NCI-H82 treated with DMSO at 0.1 percent for 48 hours (cell line): ENCODE measurements around the gene GCLC.
"Not testable (repeated sequence)": the region's sequence is repeated elsewhere in the genome, so short reads cannot be mapped to it uniquely, and the experiment has no call there.

Source experiments
- DNase-seq: peaks from one replicate; lab custom pipeline; 2025; ENCODE audit not compliant: unreplicated experiment; lab: John Stamatoyannopoulos, UW

The GCLC gene

GRCh38 chr6:53564401-53565065 is 19.6 kb upstream of the GCLC start:
- no peak for DNase-seq

DNA sequence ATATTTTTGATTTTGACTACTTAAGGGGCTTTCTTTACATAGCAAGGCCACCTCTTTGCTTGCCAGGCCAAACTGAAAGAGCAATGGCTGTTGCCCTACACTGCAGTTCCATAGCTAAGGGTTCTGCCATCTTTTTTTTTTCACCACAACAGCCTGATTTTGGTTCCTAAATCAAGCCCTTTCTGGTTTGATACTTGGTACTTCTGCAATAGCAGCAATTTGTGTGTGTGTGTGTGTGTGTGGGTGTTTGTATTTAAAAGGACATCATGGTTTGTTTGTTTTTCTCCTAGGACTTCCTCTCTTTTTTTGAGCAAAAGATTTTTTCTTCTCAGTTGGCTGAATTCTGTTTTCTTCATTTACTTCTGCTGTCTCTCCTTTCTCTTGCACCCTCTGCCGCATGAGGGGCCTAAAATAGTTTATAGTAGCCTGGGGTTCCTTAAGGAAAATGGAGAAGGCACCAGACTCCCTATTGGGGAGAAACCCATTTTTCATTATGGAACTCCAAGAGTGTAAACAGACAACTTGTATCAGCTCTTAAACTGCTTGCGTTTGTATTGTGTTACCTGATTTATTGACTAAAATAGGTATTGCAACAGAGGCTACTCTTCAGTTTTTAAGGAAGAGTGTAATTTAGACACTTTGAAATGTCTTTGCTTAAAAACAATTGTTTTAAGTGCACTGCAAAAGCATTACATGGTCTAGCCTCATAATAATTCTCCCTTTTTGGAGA is 12.2 kb upstream of the GCLC start:
- no peak for DNase-seq

DNA sequence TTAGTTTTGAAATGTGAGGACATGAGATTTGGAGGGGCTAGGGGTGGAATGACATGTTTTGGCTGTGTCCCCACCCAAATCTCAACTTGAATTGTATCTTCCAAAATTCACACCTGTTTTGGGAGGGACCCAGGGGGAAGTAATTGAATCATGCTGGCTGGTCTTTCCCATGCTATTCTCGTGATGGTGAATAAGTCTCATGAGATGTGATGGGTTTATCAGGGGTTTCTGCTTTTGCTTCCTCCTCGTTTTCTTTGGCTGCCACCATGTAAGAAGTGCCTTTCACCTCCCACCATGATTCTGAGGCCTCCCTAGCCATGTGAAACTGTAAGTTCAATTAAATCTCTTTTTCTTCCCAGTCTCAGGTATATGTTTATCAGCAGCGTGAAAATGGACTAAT is 8.7 kb upstream of the GCLC start:
- DNase-seq, result not testable (repeated sequence)

DNA sequence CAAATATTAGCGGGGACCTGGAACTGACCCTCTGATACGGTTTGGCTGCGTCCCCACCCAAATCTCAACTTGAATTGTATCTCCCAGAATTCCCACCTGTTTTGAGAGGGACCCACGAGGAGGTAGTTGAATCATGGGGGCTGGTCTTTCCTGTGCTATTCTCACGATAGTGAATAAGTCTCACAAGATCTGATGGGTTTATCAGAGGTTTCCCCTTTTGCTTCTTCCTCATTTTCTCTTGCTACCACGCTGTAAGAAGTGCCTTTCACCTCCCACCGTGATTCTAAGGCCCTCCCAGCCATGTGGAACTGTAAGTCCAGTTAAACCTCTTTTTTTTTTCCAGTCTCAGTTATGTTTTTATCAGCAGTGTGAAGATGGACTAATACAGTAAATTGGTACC is 6.8 kb upstream of the GCLC start:
- DNase-seq, result not testable (repeated sequence)

DNA sequence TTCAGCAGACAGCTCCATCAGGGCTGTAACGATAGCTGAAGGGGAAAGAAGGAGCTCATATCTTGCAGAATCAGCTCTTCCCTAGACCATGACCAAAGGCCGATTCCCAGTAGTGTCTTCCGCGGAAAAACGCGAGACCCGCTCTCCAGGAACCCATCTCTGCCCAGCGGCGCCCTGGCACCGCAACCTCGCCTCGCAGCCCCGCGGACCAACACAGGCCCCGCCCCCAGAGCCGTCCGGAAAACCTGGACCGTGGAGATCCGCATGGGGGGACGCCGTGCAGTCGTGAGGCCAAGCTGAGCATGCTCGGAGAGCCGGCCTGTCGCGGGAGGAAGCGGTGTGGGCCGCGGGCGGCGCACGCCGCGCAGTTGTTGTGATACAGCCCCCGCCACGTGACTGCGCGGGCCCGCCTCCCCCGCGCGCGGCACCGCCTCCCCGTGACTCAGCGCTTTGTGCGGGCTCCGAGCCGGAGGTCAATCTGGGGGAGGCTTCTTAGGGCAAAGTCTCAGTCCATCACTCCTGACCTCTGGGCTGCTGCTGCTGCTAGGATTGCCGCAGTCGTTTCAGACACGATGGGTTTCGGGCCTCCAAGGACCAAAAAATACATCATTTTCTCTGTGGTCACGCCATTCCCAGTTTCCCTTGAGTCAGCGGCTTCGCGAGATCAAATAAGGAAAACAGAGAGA is 3.1 kb upstream of the GCLC start:
- DNase-seq, result peak; percentile 79

DNA sequence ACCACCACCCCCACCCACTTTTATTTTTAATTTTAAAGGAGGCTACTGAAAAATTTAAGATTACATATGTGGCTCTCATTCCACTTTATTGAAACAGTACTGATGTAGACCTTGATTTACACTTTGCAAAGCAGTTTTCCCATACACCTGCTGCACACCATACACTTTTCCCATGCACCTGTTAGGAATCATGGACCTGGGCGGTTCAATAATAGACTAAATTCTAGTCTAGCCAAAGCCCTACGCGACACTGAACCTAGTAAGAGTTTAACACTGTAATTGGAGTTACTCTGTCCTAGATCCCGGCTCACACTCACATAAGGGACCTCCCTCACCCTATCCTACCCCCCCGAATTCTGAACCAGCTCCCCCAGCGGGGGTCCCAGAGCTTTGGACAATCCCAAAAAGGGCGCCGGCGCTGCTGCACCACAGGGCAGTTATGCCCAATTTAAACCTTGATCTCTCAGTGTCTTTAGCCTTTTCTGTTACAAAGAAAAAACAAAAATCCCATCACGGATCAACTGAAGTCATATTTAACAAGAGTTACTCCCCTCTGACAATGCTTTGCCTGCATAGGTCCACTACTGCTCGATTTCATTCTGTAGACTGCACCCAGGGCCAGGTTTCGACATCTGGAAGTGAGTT is 2.4 kb upstream of the GCLC start:
- DNase-seq, result no peak

- DNase-seq, result no peak
These were observed 1.4 kb upstream of the GCLC start for GRCh38 chr6:53546281-53546680.

DNA sequence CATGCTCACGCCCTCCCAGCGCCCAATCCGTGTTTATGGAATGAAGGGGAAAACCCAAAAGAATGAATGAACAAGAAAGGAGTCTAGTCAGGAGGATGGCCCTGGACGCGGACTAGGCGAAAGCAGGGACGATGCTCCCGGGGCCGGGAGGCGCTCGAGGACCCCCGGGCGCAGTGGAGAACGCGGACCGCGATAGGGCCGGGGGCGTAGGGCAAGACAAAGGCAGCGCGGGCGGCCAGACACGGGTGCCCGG is 758 bp downstream of the GCLC start:
- DNase-seq, result no peak

DNA sequence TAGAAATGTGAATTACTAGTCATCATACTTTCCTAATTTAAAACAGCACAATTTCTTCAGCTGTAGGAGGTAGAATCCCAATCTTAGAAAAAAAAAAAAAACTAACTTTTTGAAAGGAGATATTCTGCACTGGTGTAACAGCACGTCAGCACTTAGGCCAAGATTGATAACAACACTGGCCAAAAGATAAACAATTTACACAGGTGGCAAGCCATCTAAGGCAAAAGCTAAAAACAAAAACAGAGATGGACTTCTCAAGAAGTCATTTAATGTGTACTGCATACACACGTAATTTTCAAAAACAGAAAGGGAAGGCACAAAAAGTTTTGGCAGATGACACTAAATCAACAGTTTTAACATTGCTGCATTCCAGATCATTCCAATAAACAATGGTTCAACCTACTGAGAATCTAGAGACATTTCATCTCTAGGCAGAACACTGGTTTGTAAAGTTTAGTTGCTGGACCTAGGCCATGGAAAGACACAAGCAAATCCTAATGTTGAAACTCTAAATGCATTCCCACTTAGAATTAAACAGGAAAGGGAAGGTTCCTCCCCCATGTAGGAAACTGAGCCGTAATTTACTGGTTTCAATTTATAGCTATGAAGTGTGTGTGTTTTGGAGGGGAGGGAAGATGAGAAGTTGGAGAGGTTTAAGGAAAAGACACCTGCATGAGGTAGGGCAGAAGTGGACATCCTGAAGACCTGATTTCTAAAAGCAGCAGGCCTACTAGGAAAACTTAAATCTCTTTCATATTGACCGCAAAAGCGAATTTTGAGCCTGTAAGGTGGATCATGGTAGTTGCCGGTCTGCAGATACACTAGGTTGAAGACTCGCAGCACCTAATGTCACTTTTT is 1.3 kb downstream of the GCLC start:
- no peak for DNase-seq

- DNase-seq, result no peak
These were observed 3.0 kb downstream of the GCLC start for GRCh38 chr6:53541900-53542299.

DNA sequence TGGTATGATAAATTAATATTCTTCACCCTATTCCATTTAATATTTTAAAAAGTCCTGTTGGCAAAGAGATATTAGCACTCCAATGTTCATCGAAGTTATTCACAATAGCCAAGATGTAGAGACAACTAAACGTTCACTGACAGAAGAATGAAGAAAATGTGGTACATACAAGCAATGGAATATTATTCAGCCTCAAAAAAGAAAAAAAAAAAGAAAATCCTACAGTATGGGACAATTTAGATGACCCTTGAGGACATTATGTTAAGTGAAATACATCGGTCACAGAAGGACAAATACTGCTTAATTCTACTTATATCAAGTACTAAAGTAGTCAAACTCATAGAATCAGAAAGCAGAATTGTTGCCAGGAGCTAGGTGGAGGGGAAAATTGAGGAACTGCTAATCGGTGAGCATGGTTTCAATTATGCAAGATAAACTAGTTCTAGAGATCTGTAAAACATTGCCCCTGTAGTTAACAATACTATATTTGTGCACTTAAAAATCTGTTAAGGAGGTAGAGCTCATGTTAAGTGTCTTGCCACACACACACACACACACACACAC is 4.7 kb downstream of the GCLC start:
- no peak for DNase-seq

DNA sequence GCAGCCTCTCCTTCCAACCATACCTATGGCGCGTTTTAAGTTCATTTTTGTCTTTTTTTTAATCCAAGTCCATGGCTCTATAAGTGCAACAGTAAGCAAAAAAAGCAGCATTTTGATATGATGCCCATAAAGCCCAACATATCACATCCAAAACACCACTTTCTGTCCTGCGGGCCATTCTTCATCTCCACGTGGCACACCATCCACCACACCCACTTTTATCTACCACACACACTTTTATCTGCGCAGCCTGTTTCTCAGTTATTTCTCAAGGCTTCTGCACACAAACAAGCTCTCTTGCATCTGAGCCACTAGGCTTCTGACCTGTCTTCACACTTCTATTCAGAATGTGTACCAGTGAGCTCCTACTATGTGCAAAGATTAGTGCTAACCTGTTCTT is 5.3 kb downstream of the GCLC start:
- DNase-seq, result no peak

DNA sequence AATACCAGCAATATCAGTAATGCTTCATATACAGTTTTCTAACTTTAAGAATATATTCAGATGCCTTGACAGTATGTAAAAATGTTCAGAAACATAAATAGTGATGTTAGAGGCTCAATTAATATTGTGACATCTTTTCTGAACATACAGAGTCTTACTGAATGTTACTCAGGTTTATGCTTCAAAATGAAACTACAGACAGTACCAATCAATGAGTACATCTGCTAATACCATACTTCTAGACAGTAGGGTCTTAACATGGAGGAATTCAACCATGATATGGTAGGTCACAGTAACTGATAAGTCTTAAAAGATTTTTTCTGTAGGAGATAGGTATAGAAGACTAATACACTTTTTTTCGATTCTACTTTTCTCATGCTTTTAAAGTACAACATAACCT is 8.3 kb downstream of the GCLC start:
- no peak for DNase-seq

DNA sequence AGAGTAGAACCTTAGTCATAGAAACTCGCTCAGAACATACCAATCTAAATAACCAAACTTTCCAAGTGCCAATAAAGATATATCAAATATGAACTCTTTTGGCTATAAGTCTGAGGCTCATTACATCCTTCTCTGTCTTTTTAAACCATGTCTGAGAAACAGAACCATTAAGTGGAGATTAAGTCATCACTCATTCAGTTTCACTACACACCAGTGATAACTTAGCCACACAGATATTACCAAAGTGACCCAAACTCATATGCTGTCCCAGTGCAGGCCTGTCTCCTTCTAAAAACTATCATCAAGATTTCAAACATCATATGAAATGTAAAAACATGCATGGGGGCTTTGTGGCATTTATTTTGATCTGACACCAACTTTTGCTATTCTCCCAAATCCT is 12.0 kb downstream of the GCLC start:
- DNase-seq, result no peak

- no peak for DNase-seq
These were observed 12.7 kb downstream of the GCLC start for GRCh38 chr6:53532061-53532797.

DNA sequence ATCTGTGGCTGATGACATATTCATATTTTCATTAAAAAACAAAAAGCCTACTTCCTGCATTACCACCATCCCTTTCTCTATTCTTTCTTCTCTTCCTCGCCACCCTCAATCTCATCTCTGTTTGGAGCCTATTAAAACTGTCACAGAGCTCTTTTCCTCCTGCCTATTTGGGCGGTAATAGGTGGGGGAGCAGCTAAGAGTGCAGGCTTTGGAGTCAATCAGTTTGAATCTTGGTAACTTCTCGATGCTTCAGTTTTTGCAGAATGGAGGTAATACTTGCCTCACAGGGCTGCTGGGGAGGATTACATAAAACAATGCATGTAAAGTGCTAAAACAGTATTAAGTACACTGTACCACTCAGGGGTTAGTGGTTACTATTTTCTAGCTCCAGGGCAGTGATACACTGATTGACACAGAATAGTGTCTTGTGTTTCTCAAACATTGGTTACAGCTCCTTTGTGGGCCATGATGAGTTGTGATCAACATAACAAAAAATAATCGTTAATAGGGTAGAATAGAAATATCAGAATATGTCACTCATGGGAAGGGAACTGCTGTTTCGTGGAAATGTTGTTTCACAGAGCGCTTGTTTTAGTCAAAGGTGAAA is 14.0 kb downstream of the GCLC start:
- DNase-seq, result no peak

GRCh38 chr6:53530346-53530745 is 14.6 kb downstream of the GCLC start:
- no peak for DNase-seq

DNA sequence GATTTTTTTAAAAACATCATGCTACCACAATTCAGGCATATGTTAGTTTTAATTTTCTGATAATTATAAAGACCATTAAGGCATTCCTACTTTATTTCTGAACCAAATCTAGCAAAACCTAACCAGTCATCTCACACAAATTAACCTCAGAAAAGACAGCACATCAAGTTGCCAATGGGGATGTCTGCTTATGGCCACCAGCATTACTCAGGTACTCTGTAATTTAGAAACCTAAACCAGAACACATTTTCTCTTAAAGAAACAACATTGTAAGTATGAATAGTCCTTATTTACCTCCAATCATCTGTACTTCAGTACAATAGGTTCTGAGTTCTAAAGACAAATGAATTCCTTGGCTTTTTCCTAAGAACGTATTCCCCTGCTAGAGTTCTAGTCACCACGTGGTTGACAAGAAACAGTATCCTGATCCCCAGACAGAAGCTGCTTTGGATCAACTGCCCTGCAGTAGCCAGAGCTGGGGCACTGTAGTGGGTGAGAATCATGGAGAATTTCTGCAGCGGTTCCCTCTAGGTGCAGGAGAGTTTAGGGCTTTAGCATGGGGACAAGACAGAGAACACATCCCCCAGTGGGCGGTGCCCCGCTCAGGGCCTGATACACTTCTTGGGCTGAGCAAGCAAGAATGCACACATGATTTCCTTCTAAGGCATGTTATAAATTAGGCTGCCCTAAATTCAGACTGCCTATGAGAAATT is 15.4 kb downstream of the GCLC start:
- no peak for DNase-seq

- DNase-seq, result no peak
These were observed 16.8 kb downstream of the GCLC start for GRCh38 chr6:53528107-53528506.
